22Rv1 (cell line): ENCODE measurements around the gene TOE1.
"Not testable (repeated sequence)": the region's sequence is repeated elsewhere in the genome, so short reads cannot be mapped to it uniquely, and the experiment has no call there.

Experiments
- H3K27ac ChIP-seq: fragments of 450-650 bp; 2 replicates; pipeline ENCODE4 v1.5.1; 2017
- CTCF ChIP-seq: fragments of 450-650 bp; IDR thresholded peaks from 2 replicates; pipeline ENCODE4 v1.5.1; 2017; ENCODE audit warnings: mild to moderate bottlenecking
- ZFX ChIP-seq: fragments of 450-650 bp; IDR thresholded peaks from 2 replicates; pipeline ENCODE4 v1.6.1; 2017; ENCODE audit warnings: antibody characterized with exemption, borderline replicate concordance

Gene TOE1

GRCh38 chr1:45375104-45376090 lies 35.4 kb downstream of the TOE1 start:
- peak; percentile 33; the same call in 1 of the 2 replicates for TF ChIP-seq CTCF
- no peak for TF ChIP-seq ZFX
- H3K27ac ChIP-seq, result no peak overlapping the region

GRCh38 chr1:45378184-45378583 lies 38.2 kb downstream of the TOE1 start:
- no peak for TF ChIP-seq ZFX
- TF ChIP-seq CTCF, result no peak
- H3K27ac ChIP-seq, result no peak overlapping the region

- no peak overlapping the region for H3K27ac ChIP-seq
- TF ChIP-seq CTCF (no peak), ZFX (no peak)
Measured at GRCh38 chr1:45379524-45379923, 39.6 kb downstream of the TOE1 start.

- H3K27ac ChIP-seq, result no peak overlapping the region
- TF ChIP-seq ZFX (no peak), CTCF (no peak)
Measured at GRCh38 chr1:45380125-45380524, 40.2 kb downstream of the TOE1 start.

GRCh38 chr1:45380730-45381129 lies 40.8 kb downstream of the TOE1 start:
- H3K27ac ChIP-seq, result no peak overlapping the region
- TF ChIP-seq ZFX, result no peak
- no peak for TF ChIP-seq CTCF

- no peak overlapping the region for H3K27ac ChIP-seq
- TF ChIP-seq ZFX, result no peak
- TF ChIP-seq CTCF, result no peak
Measured at GRCh38 chr1:45381243-45381642, 41.3 kb downstream of the TOE1 start.

GRCh38 chr1:45383191-45383590 lies 43.2 kb downstream of the TOE1 start:
- TF ChIP-seq CTCF, result no peak
- no peak for TF ChIP-seq ZFX
- peak overlapping the region; percentile 10; the same call in 1 of the 2 replicates for H3K27ac ChIP-seq

GRCh38 chr1:45384213-45384612 lies 44.2 kb downstream of the TOE1 start:
- not testable (repeated sequence) for H3K27ac ChIP-seq
